Suprapubic skin (tissue), 4 donors: Measurements from ENCODE around the gene MAP7D2. TPM values are rescaled to one million over a fixed set of nuclear protein-coding genes. Genes with fewer than 3 reads are reported as not detected.
"Not testable (repeated sequence)": the region's sequence is repeated elsewhere in the genome, so short reads cannot be mapped to it uniquely, and the experiment has no call there.

ENCODE experiments used
- DNase-seq, 2 donors: peaks; one replicate each; pipeline ENCODE4 v3.0.0-alpha.2; 2019; ENCODE audit warnings: low spot score in 2 of 2
- H3K27ac ChIP-seq: fragments of 200-600 bp; sonication (generic); one replicate; pipeline ENCODE4 v1.5.1; 2019
- H3K27me3 ChIP-seq: fragments of 200-600 bp; sonication (generic); one replicate; pipeline ENCODE4 v1.5.1; 2019
- H3K36me3 ChIP-seq: fragments of 200-600 bp; sonication (generic); one replicate; pipeline ENCODE4 v1.5.1; 2019
- H3K4me1 ChIP-seq: fragments of 200-600 bp; sonication (generic); one replicate; pipeline ENCODE4 v1.5.1; 2019
- H3K4me3 ChIP-seq: fragments of 200-600 bp; sonication (generic); one replicate; pipeline ENCODE4 v1.5.1; 2019; ENCODE audit warnings: mild to moderate bottlenecking
- H3K9me3 ChIP-seq: fragments of 200-600 bp; sonication (generic); one replicate; pipeline ENCODE4 v1.5.1; 2019
- EP300 ChIP-seq: sonication (generic); formaldehyde crosslinking; IDR thresholded peaks from one replicate; pipeline ENCODE4 v1.6.1; 2017; ENCODE audit warnings: antibody characterized with exemption
- POLR2A ChIP-seq, 2 donors: fragments of 450-650 bp; IDR thresholded peaks; one replicate each; pipeline ENCODE4 v1.6.1; 2017; ENCODE audit warnings: antibody characterized with exemption in 2 of 2, mild to moderate bottlenecking in 2 of 2, moderate library complexity in 2 of 2
- POLR2AphosphoS5 ChIP-seq, 3 donors: sonication (generic); formaldehyde crosslinking; IDR thresholded peaks; one replicate each; pipeline ENCODE4 v1.6.1; 2017; ENCODE audit warnings: antibody characterized with exemption in 3 of 3
- WGBS: methylation state at CpG from one replicate; pipeline ENCODE4 v1.1.5; 2018; 5-methylcytosine and 5-hydroxymethylcytosine counted together
- total RNA-seq, 4 donors: library from RNA; depleted of rRNA; stranded (reverse); fragments of >200 nt; gene quantifications; one replicate each; pipeline ENCODE4 v1.1.0, GENCODE V29; 2016
- TF ChIP-seq, protein P1 (sequence below), 2 donors: fragments of 200-600 bp in 1 of 2; fragments of 450-650 bp in 1 of 2; sonication (generic) in 1 of 2; IDR thresholded peaks; one replicate each; pipeline ENCODE4 v1.5.1; 2016 to 2019; ENCODE audit warnings: antibody characterized with exemption in 2 of 2, mild to moderate bottlenecking in 1 of 2, moderate library complexity in 1 of 2

MAP7D2 gene
- total RNA-seq, 4 donors from 2014 or later: 0.78 to 6.3 (median 1.4) TPM; not detected in 1

GRCh38 chrX:20128670-20129069, 12.0 kb upstream of the MAP7D2 start:
- H3K27ac ChIP-seq: no peak overlapping the region
- 55% methylated on average over 4 of the region's 4 CpGs for WGBS
- no peaks in the 10 kb centered on the region for H3K9me3 ChIP-seq
- TF ChIP-seq, protein P1, sequence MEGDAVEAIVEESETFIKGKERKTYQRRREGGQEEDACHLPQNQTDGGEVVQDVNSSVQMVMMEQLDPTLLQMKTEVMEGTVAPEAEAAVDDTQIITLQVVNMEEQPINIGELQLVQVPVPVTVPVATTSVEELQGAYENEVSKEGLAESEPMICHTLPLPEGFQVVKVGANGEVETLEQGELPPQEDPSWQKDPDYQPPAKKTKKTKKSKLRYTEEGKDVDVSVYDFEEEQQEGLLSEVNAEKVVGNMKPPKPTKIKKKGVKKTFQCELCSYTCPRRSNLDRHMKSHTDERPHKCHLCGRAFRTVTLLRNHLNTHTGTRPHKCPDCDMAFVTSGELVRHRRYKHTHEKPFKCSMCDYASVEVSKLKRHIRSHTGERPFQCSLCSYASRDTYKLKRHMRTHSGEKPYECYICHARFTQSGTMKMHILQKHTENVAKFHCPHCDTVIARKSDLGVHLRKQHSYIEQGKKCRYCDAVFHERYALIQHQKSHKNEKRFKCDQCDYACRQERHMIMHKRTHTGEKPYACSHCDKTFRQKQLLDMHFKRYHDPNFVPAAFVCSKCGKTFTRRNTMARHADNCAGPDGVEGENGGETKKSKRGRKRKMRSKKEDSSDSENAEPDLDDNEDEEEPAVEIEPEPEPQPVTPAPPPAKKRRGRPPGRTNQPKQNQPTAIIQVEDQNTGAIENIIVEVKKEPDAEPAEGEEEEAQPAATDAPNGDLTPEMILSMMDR (IDR thresholded peaks at IDR 0.05): no peak
- TF ChIP-seq POLR2AphosphoS5 (IDR thresholded peaks at IDR 0.05) (no peak), POLR2A (IDR thresholded peaks at IDR 0.05) (no peak), EP300 (no peak)
- H3K36me3 ChIP-seq: peaks cover 18% of the 10 kb centered on the region
- DNase-seq: no peak
- no peaks in the 10 kb centered on the region for H3K27me3 ChIP-seq
- peaks cover 6% of the 10 kb centered on the region for H3K4me1 ChIP-seq
- H3K4me3 ChIP-seq: no peak overlapping the region

DNA sequence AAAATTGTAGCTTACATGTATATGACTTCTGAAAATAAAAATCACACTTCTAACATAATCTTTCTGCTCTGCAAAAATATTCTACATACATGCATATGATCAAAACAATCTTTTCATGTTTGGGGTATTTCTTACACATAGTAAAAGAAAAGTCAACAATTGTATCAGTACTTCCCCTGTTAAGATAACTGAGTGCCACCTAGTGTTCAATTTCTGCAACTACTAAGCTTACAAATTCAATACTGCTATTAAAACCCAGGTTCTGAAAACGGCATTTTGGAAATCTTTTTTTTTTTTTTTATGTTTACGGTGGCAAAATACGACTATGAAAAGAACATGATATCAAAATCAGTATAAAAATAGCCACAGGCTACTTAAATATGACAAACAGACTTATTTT, 10.7 kb upstream of the MAP7D2 start:
- 6% methylated on average over 3 of the region's 3 CpGs for WGBS
- H3K9me3 ChIP-seq, DNase-seq, H3K27me3 ChIP-seq, H3K4me3 ChIP-seq, H3K27ac ChIP-seq, H3K4me1 ChIP-seq: not testable (repeated sequence)
- H3K36me3 ChIP-seq: peaks cover 18% of the 10 kb centered on the region

GRCh38 chrX:20126833-20127232, 10.1 kb upstream of the MAP7D2 start:
- 56% methylated on average over 1 of the region's 1 CpG for WGBS

GRCh38 chrX:20124964-20125363, 8.3 kb upstream of the MAP7D2 start:
- TF ChIP-seq, protein P1 (IDR thresholded peaks at IDR 0.05): no peak
- H3K36me3 ChIP-seq: peaks cover 5% of the 10 kb centered on the region
- H3K27ac ChIP-seq: no peak overlapping the region
- H3K4me1 ChIP-seq: peaks cover 6% of the 10 kb centered on the region
- no peaks in the 10 kb centered on the region for H3K9me3 ChIP-seq
- no peaks in the 10 kb centered on the region for H3K27me3 ChIP-seq
- no peak for DNase-seq
- H3K4me3 ChIP-seq: no peak overlapping the region

More at GRCh38 chrX:20126833-20127232, 10.1 kb upstream of the MAP7D2 start:
- not testable (repeated sequence) for DNase-seq, H3K27ac ChIP-seq, H3K27me3 ChIP-seq, H3K4me1 ChIP-seq, H3K9me3 ChIP-seq, H3K4me3 ChIP-seq
- H3K36me3 ChIP-seq: peaks cover 18% of the 10 kb centered on the region

DNA sequence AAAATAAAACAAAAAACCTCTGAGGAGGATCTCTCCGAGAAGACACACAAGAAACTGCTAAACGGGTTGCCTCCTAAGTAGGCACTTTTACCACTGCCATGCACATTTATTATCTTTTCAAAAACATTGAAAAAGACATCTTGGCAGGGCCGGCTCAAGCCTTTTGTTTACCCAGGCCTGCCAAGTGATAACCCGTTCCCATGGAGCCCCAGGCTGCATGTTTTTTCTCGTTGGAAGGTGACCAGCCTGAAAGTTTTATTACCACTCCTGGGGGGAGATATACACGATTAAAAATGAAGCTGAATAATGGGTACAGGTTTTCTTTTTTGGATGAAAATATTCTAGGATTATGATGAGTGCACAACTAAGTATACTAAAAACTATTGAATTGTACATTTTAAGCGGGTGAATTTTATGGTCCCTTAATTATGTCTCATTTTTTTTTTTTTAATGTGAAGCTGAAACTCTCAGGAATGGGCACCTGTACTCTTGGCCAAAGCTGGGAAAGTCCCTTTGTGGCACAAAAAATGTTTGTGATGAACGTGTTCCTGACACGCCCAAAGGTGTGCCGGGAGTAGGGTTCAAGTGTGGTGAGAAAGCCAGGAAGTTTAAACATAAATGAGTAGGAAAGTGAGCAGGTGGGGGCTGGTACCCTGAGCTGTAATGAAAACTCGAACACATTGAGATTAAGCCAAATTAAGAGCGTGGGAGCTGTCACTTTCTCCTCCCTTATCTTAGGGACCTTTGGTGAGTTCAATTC, 1.5 kb upstream of the MAP7D2 start:
- no peaks in the 10 kb centered on the region for H3K9me3 ChIP-seq
- H3K4me3 ChIP-seq: no peak overlapping the region
- TF ChIP-seq EP300: no peak
- TF ChIP-seq, protein P1 (IDR thresholded peaks at IDR 0.05): no peak
- TF ChIP-seq POLR2AphosphoS5 (IDR thresholded peaks at IDR 0.05): no peak
- TF ChIP-seq POLR2A (IDR thresholded peaks at IDR 0.05): no peak
- no peak for DNase-seq
- H3K27ac ChIP-seq: no peak overlapping the region
- peaks cover 16% of the 10 kb centered on the region for H3K27me3 ChIP-seq
- no peaks in the 10 kb centered on the region for H3K36me3 ChIP-seq
- peaks cover 11% of the 10 kb centered on the region for H3K4me1 ChIP-seq
- WGBS: 39% methylated on average over 12 of the region's 12 CpGs

- Histone ChIP-seq H3K36me3 (no peaks in the 10 kb centered on the region), H3K4me3 (peak overlapping the region; percentile 41), H3K27me3 (peaks cover 16% of the 10 kb centered on the region), H3K4me1 (peaks cover 11% of the 10 kb centered on the region), H3K27ac (no peak overlapping the region), H3K9me3 (no peaks in the 10 kb centered on the region)
- DNase-seq: no peak
- 26% methylated on average over 13 of the region's 47 CpGs for WGBS
- TF ChIP-seq, protein P1 (IDR thresholded peaks at IDR 0.05): no peak
- TF ChIP-seq EP300 (no peak), POLR2AphosphoS5 (IDR thresholded peaks at IDR 0.05) (no peak), POLR2A (IDR thresholded peaks at IDR 0.05) (no peak)
Measured at GRCh38 chrX:20116087-20116576, 575 bp downstream of the MAP7D2 start.
